GM12878 (cell line): ENCODE results near the gene CHRNB2. TPM values are rescaled to one million over a fixed set of nuclear protein-coding genes. Genes with fewer than 3 reads are reported as not detected.

Source experiments
- ATAC-seq: fragments of 200-7000 bp; cut with Tn5 transposase; 3 replicates; pipeline ENCODE4 v1.9.1; 2020; ENCODE audit warnings: mild to moderate bottlenecking, moderate library complexity
- BruUV-seq: library from RNA; stranded (reverse); fragments of 400-500 nt; replicated peaks from 2 replicates; lab custom pipeline; 2021; lab: Mats Ljungman, UMichigan
- CTCF ChIA-PET: fragments of 300-600 bp; sonication (Branson Sonifier 250); formaldehyde crosslinking; extraction: SDS; loops from one replicate; lab custom pipeline; 2021; ENCODE audit warnings: inconsistent platforms; lab: Yijun Ruan, JAX
- POLR2A ChIA-PET: fragments of 350-600 bp; formaldehyde crosslinking; extraction: SDS; loops from one replicate; lab custom pipeline; 2021; ENCODE audit warnings: inconsistent platforms; lab: Charles Lee
- RAD21 ChIA-PET: fragments of 300-600 bp; sonication (Branson Sonifier 250); formaldehyde crosslinking; loops from one replicate; lab custom pipeline; 2023; ENCODE audit warnings: antibody characterized with exemption; ENCODE audit not compliant: unreplicated experiment; lab: Charles Lee
- SMC1A ChIA-PET: fragments of 300-600 bp; sonication (Branson Sonifier 250); formaldehyde crosslinking; loops from one replicate; lab custom pipeline; 2023; ENCODE audit not compliant: unreplicated experiment, uncharacterized antibody; lab: Charles Lee
- DNase-seq: peaks from one replicate; pipeline ENCODE4 v3.0.0-alpha.2; 2011; ENCODE audit warnings: low read depth, low spot score
- FAIRE-seq: peaks from 3 replicates; lab custom pipeline; 2011; peaks lifted over from hg19 to GRCh38; lab: Jason Lieb, UNC
- H2AFZ ChIP-seq: 2 replicates; pipeline ENCODE4 v1.6.0; 2011; ENCODE audit warnings: low read depth, low read length, control low read depth; ENCODE audit not compliant: control insufficient read depth
- H3K27ac ChIP-seq: 2 replicates; pipeline ENCODE4 v1.5.1; 2011; ENCODE audit warnings: control low read depth; ENCODE audit not compliant: control insufficient read depth, insufficient read depth
- H3K27me3 ChIP-seq, 2 experiments: replicated peaks in 1 of 2; 2 replicates each; pipeline versions ENCODE4 v1.6.0 to v1.6.1; 2011; ENCODE audit warnings: low read length in 1 of 2; ENCODE audit not compliant: control insufficient read depth in 2 of 2, insufficient read depth in 2 of 2
- H3K36me3 ChIP-seq, 2 experiments: 2 replicates each; pipeline ENCODE4 v1.5.1; 2011; ENCODE audit warnings: low read length in 1 of 2; ENCODE audit not compliant: control insufficient read depth in 2 of 2, insufficient read depth in 2 of 2
- H3K4me1 ChIP-seq: 2 replicates; pipeline ENCODE4 v1.6.1; 2011; ENCODE audit warnings: mild to moderate bottlenecking, low read length, moderate library complexity, mixed read lengths; ENCODE audit not compliant: control insufficient read depth, insufficient read depth
- H3K4me2 ChIP-seq: 2 replicates; pipeline ENCODE4 v1.6.0; 2011; ENCODE audit warnings: control low read depth; ENCODE audit not compliant: control insufficient read depth, insufficient read depth
- H3K4me3 ChIP-seq: fragments of 200-600 bp; sonication (generic); 2 replicates; pipeline ENCODE4 v1.5.1; 2016
- H3K79me2 ChIP-seq: 2 replicates; pipeline ENCODE4 v1.6.0; 2011; ENCODE audit warnings: low read length; ENCODE audit not compliant: control insufficient read depth, insufficient read depth
- H3K9ac ChIP-seq: 2 replicates; pipeline ENCODE4 v1.8.0; 2011; ENCODE audit warnings: low read length, control low read depth, mixed read lengths; ENCODE audit not compliant: control insufficient read depth, insufficient read depth
- H3K9me3 ChIP-seq: replicated peaks from 3 replicates; pipeline ENCODE4 v1.5.1; 2011; ENCODE audit warnings: mild to moderate bottlenecking, low read length; ENCODE audit not compliant: control insufficient read depth, insufficient read depth
- H4K20me1 ChIP-seq: 2 replicates; pipeline ENCODE4 v1.6.0; 2011; ENCODE audit not compliant: control insufficient read depth, insufficient read depth
- BCL3 ChIP-seq: IDR thresholded peaks from 2 replicates; pipeline ENCODE4 v1.6.1; 2011; ENCODE audit warnings: borderline replicate concordance, low read depth, mild to moderate bottlenecking, moderate library complexity, low read length; ENCODE audit not compliant: insufficient read depth, poor library complexity, severe bottlenecking
- CBX3 ChIP-seq: fragments of 200-600 bp; sonication (generic); IDR thresholded peaks from 2 replicates; pipeline ENCODE4 v1.6.1; 2016; ENCODE audit warnings: low read depth, borderline replicate concordance
- IKZF1 ChIP-seq: fragments of 450-650 bp; conservative IDR thresholded peaks from 2 replicates; pipeline ENCODE4 v1.6.1; 2017; ENCODE audit warnings: antibody characterized with exemption, mild to moderate bottlenecking
- IKZF2 ChIP-seq, 2 experiments: fragments of 450-650 bp; IDR thresholded peaks; 2 replicates each; pipeline ENCODE4 v1.6.1; 2017; ENCODE audit warnings: mild to moderate bottlenecking in 2 of 2, moderate library complexity in 2 of 2
- MAX ChIP-seq: IDR thresholded peaks from 2 replicates; pipeline ENCODE4 v1.6.1; 2012; ENCODE audit warnings: low read depth, low read length, improper control_type of control experiment
- NR2F1 ChIP-seq: fragments of 450-650 bp; conservative IDR thresholded peaks from 2 replicates; pipeline ENCODE4 v1.6.1; 2017; ENCODE audit warnings: mild to moderate bottlenecking
- PAX8 ChIP-seq: fragments of 450-650 bp; IDR thresholded peaks from 2 replicates; pipeline ENCODE4 v1.6.1; 2017; ENCODE audit warnings: mild to moderate bottlenecking, moderate library complexity
- RUNX3 ChIP-seq: IDR thresholded peaks from 2 replicates; pipeline ENCODE4 v1.6.1; 2012; ENCODE audit warnings: low read length, inconsistent platforms
- WGBS: methylation state at CpG from one replicate; pipeline ENCODE4 v1.1.6; 2016; ENCODE audit warnings: low lambda C conversion rate; ENCODE audit not compliant: insufficient replicate concordance, insufficient coverage; ENCODE audit errors: missing lambda C conversion rate; 5-methylcytosine and 5-hydroxymethylcytosine counted together
- in situ Hi-C: fragments of 300-500 bp; cut with MboI; formaldehyde crosslinking; loops from 9 replicates; pipeline ENCODE4 v1.14.3; 2018; ENCODE audit warnings: mixed read lengths
- intact Hi-C: fragments of 100-400 bp; cut with micrococcal nuclease; formaldehyde crosslinking; loops from one replicate; pipeline ENCODE4 v1.14.2; 2022; ENCODE audit not compliant: unreplicated experiment
- polyA plus RNA-seq, 11 experiments: library from polyadenylated mRNA; depleted of rRNA in 4 of 11; unstranded in 6 of 11; stranded (reverse) in 5 of 11; fragments of >200 nt; fragmentation: Nextera tagmentation in 4 of 11; fragmentation: Illumina TruSeq in 1 of 11; extraction: Ambion mirVana in 4 of 11; extraction: Trizol in 1 of 11; gene quantifications; 1 replicate in 1 of 11; 2 replicates in 10 of 11; pipeline versions ENCODE4 v1.2.1 to v1.2.3, GENCODE V29; 2011 to 2016; ENCODE audit warnings: inconsistent platforms in 2 of 11, missing spikeins in 2 of 11, low read depth in 1 of 11
- total RNA-seq, 4 experiments: library from RNA; depleted of rRNA in 3 of 4; stranded (reverse); fragments of >200 nt in 3 of 4; fragmentation: Illumina TruSeq in 1 of 4; extraction: Trizol in 1 of 4; gene quantifications; 2 replicates each; pipeline versions ENCODE4 v1.2.1 to v1.2.3, GENCODE V29; 2013 to 2021

The CHRNB2 gene
- total and polyA plus RNA-seq, 10 of the 15 experiments (the other 5 are each of a cell fraction or from before 2014, with no cell fraction given): 0.01 to 0.11 (median 0.03) TPM; not detected in 6

GRCh38 chr1:154624746-154625643, 57.4 kb downstream of the CHRNB2 start:
- H4K20me1 ChIP-seq: no peaks in the 10 kb centered on the region
- in situ Hi-C loops (no loop called here), intact Hi-C loops (no loop called here)
- ChIA-PET POLR2A (interaction anchor here (2.1 kb wide), 1 partner anchor 14 kb away, joined by 6 read pairs; no protein-coding TSS in a partner anchor), SMC1A (interaction anchor here (1.3 to 5.4 kb wide), 7 partner anchors 10 to 34 kb away, joined by 3 to 35 read pairs (median 6); partner anchors contain the start of gene ADAR), CTCF (interaction anchor here (0.6 to 2.7 kb wide), 8 partner anchors 14 to 938 kb away, joined by 3 to 17 read pairs (median 4); no protein-coding TSS in a partner anchor)
- H3K27me3 ChIP-seq: no peaks in the 10 kb centered on the region
- H3K4me2 ChIP-seq: peak overlapping the region; percentile 26
- H3K79me2 ChIP-seq: peaks cover 80% of the 10 kb centered on the region
- peaks cover 7% of the 10 kb centered on the region for H3K4me1 ChIP-seq
- H3K36me3 ChIP-seq: peaks cover 0 to 6% of the 10 kb centered on the region in 2 experiments; a peak in 2 of 4 replicates
- ATAC-seq: peak; percentile 17; the same call in 1 of the 3 replicates
- H3K4me3 ChIP-seq: peak overlapping the region; percentile 37; the same call in 1 of the 2 replicates
- no peak for DNase-seq
- FAIRE-seq: no peak
- no peaks in the 10 kb centered on the region for H3K9me3 ChIP-seq
- no peak overlapping the region for H3K9ac ChIP-seq
- no peak for TF ChIP-seq CBX3
- TF ChIP-seq RUNX3: 0 out of 2 replicates have a peak, but pooled peaks have one; percentile 17
- TF ChIP-seq PAX8: no peak
- peak in 1 of 2 experiments; percentile 15; a peak in 1 of 4 replicates for TF ChIP-seq IKZF2 (IDR thresholded peaks at IDR 0.05)
- TF ChIP-seq MAX: no peak
- 0 out of 2 replicates have a peak, but pooled peaks have one; percentile 39 for TF ChIP-seq NR2F1
- TF ChIP-seq BCL3: peak; percentile 43
- 0 out of 2 replicates have a peak, but pooled peaks have one; percentile 15 for TF ChIP-seq IKZF1
- TF ChIP-seq, all 136 proteins: peak for 5
- RAD21 ChIA-PET: interaction anchor here (1.2 to 4.2 kb wide), 4 partner anchors 14 to 65 kb away, joined by 3 to 23 read pairs (median 8); no protein-coding TSS in a partner anchor
- over 99% methylated on average over 8 of the region's 8 CpGs for WGBS
- BruUV-seq: TSS peak; percentile 36
- Histone ChIP-seq H2AFZ (no peak overlapping the region), H3K27ac (no peak overlapping the region)
